Left hindlimb (tissue), 1 donor: Measurements from ENCODE around the gene ADCY2.

Source experiments
- DNase-seq: peaks from one replicate; pipeline ENCODE4 v3.0.0-alpha.2; 2018

Gene ADCY2

DNA sequence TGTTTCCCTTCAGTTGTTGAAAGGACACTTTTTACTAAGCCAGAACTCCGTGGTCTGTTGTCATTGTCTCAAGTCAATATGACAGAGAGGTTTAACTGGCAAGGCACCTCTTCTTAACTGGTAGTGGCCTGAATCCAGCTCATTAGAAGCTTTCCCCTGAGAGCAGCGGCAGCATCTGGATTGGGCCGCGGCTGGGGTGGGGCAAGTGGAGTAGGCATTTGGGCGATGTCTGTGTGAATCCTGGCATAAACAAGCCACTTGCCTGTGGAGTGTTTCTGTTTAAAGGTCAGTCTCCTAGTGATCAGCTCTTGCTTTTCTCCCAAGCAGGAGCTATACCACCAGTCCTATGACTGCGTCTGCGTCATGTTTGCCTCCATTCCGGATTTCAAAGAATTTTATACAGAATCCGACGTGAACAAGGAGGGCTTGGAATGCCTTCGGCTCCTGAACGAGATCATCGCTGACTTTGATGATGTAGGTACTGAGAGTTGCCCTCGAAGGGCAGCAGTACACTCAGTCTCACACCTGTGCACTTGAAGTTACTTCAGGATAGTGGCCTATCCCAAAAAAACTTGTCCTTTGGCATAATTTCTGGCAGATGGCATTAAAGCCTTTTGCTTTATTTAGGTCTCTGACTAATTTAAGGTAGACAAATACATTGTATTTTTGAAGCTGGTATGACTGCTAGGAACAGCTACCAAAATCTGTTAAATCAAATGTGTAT is 406.1 kb downstream of the ADCY2 start:
- DNase-seq = no peak

DNA sequence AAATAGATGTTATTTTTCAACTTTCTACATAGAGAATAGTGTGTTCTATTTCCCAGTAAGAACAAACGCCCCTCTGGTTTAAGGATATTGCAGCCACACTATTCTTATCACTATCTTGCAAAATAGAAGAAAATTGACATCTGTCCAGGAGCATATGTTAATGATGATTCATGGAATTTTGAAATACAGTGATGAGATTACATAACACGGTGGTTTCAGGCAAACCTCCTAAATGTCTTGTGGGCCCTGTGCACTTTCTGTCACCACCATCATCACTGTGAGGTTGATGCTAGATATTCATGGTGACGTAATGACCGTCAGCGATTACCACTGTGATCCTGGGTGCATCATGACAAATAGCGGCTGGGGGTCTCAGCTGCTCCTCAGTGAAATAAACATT is 406.9 kb downstream of the ADCY2 start:
- DNase-seq = no peak

DNA sequence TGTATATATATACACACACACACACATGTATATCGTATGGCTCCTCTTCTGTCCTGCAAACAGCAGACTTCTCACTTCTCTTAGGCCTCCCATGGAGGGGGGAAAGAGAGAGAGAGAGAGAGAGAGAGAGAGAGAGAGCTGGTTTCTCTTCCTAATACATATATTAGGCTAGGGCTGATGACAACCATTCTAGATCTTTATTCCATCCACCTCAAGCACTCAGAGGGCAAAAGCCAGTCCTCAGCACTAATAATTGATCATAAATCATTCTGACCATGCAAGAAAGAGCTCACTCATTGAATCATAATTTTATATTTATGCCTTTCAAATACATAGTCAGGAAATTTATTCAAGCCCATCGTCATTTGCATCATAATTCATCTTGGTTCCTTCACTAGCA is 408.0 kb downstream of the ADCY2 start:
- DNase-seq = no peak

DNA sequence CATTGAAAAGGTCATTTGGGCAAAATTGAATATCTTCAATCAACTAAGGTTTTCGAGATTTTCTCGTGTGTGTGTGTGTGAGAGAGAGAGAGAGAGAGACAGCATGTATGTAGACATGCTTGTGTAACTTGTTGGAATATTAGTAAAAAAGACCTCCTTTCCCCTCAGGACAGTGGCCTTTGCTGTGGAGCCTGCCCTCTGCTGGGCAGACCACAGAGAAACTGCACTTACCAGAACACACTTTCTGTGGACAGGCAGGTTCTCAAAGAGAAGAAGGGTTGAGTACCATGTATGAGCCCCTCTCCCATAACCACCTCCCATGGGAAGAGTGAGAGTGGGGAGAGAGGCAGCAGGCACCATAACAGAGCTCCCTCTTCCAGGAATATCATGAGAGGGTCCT is 409.4 kb downstream of the ADCY2 start:
- no peak for DNase-seq

DNA sequence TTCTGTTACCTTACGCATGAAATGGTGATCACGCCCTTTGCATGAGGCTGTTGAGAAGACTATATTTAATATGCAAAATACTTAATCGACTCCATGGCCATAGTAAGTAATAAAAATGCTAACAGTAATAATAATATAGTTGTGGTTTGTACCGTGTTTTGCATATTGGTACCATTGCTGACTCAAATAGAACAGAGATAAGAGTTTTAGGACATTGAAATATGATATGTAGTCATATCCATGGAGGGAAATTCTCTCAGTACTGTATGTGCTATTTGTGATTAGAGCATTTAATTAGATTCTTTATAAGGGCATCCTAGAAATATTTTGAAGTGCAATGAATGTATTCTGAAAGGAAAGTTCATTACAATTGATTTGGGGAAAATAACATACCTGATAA is 413.1 kb downstream of the ADCY2 start:
- no peak for DNase-seq

DNA sequence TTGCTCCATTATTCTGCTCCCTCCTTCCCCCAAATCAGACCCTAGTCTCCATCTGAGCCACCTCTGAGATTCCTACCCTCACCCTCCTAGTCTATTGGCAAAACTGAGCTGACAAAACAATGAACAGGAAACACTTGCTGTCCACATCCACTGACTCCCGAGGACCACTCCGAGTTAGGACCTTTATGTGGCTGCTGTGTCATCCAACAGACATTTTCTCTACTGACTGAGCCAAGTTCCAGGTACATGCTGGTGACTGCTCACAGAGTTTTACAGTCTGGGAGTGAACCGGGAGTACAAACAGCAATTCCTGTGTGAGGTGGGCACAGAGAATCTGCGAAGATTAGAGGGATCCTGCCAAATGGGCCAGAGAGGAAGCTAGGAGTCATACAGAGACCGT is 415.8 kb downstream of the ADCY2 start:
- DNase-seq = no peak

DNA sequence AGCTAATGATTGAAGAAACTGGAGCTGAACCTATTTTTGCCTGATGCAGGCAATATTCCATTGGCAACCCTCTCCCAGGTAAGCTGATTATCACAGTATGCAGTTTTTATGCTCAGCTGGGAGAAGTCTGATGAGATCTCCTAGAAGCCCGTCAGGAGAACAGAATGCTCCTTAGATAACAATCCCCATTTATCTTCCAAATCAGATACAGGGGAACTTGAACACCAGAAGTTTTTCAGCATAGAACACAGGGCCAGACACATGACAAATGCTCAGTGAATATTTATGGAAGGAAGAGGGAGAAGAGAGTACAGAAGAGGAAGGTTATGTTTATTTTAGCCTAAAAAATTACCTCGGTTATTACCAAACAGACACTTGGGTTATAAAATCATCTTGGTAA is 417.1 kb downstream of the ADCY2 start:
- no peak for DNase-seq

DNA sequence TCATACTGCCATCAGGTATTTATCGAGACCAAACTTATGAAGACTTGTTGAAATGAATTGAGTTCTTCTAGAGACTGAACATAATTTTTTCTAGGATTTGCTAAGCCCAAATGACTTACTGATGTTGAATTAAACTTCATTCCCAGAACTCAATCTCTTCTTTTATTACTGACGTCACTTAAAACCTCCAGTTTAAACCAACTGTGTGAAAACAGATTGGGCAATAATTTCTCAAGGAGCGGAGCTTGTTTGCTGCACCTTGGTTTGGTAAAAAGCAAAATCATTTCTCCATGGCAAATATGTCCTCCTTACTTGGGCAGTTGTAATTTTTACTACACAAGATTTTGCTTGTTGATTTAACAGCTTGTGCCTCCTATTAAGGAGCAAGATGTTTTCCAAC is 417.6 kb downstream of the ADCY2 start:
- DNase-seq = no peak

DNA sequence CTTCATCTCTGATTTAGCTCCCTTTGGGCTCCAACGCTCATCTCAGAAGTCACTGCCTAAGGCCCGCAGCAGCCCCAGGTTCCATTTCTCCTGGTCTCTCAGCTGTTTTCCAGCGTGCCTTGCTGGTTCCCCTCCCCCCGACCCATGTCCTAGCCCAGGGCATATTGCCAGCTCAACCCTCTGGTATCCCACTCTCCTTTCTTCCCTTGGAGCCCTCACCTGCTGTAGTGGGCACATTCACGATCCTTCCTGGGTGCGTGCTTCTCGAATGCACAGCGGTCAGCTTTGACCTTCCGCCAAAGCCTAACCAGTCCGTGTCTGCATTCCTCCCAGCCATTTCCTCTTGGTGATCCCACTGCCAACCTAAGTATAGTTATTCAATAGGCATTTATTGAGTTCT is 418.9 kb downstream of the ADCY2 start:
- no peak for DNase-seq

DNA sequence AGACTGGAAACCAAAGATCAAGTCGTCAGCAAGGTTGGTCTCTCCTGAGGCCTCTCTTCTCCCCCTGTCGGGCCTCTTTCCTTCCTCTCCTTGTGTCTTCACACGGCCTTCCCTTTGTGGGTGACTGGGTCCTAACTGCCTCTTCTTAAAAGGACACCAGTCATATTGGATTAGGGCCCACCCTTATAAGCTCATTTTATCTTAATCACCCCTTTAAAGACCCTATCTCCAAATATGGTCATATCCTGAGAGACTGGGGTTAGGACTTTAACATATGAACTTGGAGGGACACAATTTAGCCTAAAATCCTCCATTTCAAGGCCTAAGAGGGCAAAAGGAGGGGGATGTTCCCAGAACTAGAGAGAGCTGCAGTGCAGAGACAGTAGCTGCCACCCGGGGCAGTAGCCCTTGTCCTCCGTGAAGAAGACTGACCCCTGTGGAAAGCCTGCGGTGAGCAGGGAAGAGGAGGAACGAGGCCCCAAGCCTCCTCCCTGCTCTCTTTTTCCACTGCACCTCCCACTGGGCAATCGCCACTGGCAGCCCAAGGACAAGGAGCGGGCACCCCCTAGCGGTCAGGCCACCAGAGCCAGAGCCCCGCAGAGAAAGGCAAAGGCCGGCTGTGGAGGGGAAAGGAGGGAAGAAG is 420.1 kb downstream of the ADCY2 start:
- peak; percentile 80 for DNase-seq

DNA sequence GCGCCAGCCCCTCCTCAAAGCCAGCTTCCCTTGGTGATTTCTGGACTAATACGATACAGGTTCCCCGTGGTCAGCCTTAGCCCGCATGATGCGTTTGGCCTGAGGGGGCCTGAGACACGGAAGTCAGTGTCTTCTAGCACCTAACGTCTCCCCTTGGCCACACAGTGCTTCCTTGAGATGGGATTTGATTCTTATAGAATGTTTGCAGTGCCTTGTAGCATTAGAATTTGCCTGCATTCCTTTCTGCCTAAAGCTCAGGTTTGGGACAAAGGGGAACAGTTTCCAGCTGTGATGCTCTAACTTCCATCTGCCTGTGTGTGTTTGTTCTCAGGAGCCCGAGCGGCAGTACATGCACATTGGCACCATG is 420.6 kb downstream of the ADCY2 start:
- no peak for DNase-seq

DNA sequence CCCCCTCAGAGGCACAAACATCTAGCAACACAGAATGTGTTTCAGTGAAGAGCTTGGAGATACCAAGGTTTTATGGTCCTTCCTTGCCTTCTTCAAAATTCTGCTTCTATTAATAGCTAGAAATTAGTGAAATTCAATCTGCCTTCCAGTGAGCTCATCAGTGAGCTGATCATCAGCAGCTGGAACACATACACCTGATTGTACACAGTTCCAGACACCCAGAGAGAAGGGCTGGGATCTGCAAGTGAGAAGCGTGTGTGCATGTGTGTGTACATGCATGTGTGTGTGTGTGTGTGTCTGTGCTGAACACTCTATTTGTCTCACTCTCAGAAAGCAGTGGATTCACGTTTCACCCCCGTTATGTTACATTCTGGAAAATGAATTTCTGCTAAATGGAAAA is 426.5 kb downstream of the ADCY2 start:
- no peak for DNase-seq

DNA sequence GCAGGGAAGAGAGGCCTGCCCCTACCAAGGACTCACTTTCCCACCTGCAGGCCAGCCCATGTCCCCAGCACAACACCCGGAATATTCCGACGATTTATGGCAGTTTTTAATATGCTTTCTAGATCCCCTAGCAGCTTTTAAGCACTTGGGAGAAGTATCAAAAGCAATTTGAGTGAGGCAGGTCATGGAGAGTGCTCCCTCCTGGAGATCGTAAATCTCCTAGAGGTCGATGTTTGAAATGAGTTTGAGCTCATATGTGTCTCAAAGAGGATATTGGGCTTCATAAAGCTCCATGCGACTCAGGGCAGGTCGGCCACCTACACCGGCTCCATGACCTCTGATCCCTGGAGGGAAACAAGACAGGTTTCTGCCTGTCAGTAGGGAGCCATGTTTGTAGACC is 427.7 kb downstream of the ADCY2 start:
- DNase-seq = no peak

DNA sequence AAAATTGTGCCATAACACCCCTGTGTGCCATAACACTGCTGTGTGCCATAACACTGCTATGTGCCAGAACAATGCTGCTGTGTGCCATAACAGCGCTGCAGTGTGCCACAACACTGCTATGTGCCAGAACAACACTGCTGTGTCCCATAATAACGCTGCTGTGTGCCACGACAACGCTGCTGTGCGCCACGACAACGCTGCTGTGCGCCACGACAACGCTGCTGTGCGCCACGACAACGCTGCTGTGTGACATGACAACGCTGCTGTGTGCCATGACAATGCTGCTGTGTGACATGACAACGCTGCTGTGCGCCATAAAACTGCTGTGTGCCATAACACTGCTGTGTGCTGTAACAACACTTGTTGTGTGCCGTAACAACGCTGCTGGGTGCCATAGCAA is 429.1 kb downstream of the ADCY2 start:
- DNase-seq = no peak

DNA sequence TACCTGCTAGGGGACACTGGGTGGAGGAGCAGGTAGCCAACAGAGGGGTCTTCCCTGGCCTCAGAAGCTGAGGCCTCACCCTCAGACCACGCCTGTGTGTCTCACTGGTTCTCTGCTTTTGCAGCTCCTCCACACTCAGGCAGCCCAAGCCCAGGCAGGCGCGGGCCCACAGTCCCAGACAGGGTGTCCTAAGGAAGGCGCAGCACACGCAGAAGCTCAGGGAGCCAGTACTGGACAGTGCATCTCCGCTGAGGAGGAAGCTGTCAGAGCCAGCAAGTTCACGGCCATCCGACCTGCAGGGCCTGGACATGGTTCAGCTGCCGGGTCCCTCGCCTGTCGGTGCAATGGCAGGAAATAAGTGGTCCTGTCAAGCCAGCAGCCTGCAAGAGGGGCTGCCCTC is 429.7 kb downstream of the ADCY2 start:
- no peak for DNase-seq

DNA sequence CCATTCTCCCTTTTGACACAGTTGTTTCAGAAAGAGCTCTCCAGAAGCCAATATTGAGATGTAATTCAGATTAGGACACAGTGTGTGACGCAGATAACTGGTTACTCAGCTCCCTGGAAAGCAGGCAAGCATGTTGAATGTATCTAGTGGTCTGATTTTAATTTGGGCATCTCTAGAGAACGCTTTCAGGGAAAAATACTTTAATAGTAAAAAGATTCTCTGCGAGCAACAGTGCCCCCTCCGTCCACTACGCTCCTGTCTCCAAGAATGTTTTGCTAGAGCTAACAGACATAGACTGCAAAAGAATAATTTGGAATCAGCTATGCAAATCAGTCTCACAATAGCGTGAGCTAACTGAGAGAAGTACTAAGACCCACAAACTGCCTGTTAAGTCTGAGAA is 431.7 kb downstream of the ADCY2 start:
- DNase-seq = no peak

DNA sequence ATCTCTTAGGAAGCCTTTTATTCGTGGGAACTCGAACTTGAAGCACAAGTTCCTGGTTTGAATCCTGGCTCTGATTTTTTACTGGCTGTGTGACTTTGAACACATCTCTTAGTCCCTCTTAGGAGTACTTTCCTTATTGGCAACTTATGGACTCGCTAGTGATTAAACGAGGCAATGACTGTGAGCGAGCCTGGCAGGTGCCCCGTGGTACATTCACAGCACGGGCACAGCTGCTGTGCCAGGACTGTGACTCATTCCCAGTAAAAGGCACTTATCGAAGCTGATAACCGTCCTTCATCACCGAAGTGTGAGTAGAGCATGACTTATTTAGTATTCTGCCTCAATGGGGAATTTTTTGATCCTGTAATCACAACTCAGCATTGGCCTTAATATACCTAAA is 432.3 kb downstream of the ADCY2 start:
- no peak for DNase-seq

DNA sequence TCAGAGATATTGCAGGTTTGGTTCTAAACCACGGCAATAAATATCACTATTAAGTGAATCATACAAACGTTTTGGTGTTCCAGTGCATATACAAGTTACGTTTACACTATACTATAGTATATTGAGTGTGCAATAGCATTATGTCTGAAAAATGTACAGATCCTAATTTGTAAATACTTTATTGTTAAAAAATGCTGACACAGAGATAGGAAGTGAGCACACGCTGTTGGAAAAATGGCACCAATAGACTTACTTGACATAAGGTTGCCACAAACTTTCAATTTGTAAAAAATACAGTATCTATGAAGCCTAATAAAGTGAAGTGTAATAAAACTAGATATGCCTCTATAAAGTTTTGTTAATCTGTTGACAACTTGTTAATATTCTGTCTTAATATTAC is 439.0 kb downstream of the ADCY2 start:
- DNase-seq = no peak

DNA sequence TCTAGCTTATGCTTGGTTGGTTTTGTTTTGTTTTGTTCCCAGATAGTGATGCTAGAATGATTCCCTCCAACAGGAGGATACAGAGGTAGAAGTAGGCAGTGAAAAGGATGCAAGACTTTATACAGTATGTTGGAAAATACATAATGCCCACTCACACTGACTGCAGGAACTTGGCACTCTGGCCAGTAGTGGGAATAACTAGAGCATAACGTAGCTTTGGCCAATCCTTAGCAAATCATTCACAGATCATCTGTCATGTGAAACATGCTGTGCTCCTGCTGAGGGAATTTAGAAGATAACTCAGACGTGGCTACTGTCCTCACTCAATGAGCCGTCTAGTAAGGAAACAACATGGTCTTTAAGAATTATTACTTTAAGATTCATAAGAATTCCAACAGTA is 441.5 kb downstream of the ADCY2 start:
- DNase-seq = no peak

DNA sequence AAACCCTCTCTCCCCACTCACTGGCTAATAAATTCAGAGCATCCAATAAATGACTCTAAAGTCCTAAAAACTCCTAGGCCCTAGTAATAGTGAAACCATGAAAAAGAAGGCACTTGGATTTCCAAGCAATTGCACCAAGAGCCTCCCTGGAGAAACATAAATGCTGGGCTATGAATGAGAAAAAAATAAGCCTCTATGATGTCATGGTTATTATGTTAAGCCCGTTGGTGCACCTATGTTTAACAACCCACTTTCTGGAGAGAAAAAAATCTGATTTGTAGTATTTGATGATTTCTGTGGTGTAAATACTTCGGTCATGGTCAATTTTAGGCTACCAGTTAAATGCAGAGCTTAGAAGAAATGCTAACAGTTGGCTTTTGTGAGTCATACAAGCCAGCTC is 446.6 kb downstream of the ADCY2 start:
- DNase-seq = no peak

DNA sequence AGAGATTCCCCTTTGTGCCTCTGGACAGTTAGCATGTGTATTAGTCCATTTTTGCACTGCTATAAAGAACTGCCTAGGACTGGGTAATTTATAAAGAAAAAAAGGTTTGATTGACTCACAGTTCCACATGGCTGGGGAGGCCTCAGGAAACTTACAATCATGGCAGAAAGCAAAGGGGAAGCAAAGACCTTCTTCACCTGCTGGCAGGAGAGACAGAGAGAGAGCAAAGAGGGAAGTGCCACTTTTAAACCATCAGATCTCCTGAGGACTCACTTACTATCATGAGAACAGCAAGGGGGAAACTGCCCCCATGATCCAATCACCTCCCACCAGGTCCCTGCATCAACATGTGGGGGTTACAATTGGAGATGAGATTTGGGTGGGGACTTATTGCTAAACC is 449.0 kb downstream of the ADCY2 start:
- DNase-seq = no peak

DNA sequence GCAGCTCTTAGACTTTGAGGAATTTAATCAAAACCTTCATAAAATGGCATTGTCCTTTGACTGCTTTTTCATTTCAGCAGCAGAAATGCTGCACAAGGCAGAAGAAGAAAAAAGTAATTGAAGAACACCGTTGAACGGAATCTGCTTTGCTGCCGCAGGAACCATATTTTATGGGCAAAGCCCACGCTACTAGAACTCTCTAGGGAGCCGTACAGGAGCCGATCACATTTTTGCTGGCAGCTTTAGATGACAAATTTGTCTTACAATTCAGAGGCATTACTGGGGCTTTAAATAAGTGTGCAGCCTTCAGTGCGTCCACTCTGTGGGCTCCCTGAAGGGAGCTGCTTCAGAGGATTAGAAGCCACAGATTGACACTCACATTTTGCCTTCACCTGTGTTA is 449.6 kb downstream of the ADCY2 start:
- DNase-seq = no peak

DNA sequence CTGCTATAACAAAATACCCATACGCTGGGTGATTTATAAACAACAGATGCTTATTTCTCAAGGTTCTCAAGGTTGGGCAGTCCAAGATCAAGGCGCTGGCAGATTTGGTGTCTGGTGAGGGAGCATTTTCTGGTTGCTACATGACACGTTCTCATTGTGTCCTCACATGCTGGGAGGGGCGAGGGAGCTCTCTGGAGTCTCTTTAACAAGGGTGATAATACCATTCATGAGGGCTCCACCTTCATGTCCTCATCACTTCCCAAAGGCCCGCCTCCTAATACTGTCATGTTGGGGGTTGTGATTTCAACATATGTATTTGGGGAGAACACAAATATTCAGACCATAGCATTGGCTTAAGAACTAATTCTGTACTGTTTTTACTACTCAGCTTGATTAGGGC is 450.4 kb downstream of the ADCY2 start:
- no peak for DNase-seq

DNA sequence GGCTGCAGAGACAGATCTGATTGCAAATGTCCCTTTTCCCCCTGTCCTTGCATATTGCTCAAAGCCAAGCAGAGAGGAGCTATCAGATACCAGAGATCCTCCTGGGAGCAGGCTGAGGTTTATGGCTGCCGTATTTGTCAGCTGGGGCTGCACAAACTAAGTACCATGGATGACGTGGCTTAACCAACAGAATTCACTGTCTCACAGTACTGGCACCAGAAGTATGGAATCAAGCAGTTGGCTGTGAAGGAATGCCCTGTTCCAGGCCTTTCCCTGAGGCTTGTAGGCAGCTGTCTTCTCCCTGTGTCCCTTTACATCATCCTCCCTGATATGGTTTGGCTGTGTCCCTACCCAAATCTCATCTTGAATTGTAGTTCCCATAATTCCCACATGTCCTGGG is 452.4 kb downstream of the ADCY2 start:
- DNase-seq = no peak

DNA sequence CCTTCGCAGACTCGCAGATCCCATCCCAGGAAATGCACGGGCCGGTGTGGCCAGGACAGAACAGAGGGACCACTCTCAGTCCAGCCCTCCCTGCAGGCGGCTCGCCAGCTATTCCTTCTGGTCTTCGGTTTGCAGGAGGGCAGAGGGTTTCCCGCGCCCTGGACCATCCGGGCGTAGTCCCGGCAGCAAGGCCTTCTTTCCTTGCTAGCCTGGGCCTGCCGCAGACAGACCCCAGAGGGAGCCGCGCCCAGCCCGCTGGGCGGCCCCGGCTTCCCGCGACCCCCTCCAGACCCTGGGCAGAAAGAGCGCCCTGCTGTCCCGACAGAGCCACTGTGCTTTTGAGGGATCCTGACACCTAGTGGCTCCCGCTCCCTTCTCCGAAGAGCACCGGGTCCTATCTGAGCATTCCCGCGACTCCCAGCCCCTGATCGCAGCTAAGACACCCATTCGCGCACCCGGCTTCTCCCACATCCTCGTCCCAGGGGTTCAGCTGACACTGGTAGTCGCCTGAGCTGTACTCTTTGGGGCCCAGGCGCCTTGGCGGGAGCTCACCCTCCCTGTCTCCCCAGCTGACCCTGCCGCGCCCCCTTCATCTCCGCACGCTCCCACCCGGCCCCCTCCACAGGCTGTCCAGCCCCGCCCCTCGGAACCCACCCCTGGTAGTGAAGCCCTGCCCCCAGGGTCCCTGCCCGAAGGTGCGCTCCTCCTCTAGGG is 453.9 kb downstream of the ADCY2 start:
- peak; percentile 52 for DNase-seq
